Kidney glomerular epithelial cell (primary cell): ENCODE data around the gene NTRK2.

Experiments used
- DNase-seq: peaks from one replicate; lab custom pipeline; 2025; lab: John Stamatoyannopoulos, UW

The NTRK2 gene

DNA sequence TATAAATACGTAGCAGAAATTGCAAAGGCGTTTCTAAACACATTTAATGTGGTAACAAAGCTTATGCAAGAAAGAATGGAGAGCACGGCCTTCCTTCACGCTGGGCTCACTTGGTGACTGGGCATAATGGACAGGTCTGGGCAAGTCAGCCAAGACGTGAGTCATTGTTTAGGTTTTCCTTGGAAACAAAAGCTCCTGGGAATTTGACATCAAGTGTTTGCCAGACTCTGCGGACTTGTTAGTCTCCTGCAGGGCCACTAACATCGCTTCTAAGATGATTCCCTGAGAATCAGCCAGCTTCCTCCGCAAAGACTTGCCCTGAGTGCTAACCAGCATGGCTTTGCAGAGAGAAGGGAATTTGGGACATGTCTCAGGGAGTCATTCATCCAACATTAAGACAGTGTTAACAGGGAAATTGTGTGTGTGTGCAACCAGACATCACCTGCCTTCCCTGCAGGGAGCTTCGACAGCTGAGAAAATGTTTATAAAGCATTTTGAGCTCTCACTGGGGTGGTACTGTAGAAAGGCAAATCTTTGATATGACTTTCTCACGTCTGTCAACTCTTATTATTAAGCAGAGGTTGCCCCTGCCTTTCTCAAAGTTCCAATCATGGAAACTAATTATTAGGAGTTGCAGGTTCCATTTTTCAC, 182.5 kb downstream of the NTRK2 start:
- peak; percentile 93 for DNase-seq

DNA sequence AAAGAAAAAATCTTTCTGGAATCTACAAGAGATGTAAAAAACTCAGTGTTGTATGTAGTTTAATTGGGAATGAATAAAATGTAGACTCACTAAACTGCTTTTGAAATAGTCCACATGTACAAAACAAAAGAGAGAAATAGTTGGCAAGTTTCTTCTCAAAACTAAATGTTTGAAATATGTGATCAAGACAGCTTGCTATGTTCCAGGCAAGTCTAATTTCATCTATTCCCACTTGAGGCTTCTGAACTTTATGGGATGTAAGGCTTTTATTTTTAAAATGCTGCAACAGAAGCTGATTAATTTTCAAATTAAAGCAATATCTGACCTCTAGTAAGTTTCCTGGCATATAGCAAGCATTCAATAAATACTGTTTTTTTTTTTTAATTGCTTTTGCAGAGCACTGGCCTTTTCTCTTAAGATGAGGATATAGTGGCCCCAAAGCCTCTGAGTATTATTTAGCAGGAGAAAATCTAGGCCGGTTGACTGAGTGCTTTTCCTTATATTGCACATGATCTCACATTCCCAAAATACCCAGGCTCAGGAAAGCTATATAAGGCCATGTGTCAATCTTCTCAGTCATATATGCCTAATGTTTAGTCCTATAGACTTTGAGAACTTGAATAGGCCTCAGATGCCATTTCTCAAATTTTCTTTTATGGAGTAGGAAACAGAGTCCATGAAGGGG, 183.2 kb downstream of the NTRK2 start:
- no peak for DNase-seq

DNA sequence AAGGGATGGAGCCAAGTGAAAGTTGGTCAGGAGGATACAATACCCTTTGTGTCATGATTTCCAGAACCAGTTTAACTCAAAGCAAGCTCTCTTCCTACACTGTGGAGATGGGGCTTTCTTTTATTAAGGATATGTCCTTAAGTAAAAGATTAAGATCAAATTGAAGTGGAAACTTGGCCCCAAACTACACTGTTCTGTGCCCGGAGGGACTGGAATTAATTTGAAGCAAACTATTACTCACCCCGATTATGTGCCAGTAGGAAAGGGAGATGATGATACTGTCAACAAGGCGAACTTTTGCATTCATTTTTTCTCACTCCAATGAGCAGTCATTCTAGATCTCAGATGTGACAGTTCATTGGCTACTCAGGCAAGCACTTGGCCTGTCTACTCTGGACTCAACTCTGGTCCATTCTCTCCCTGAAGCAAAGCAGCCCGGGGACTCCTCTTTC, 186.7 kb downstream of the NTRK2 start:
- no peak for DNase-seq

DNA sequence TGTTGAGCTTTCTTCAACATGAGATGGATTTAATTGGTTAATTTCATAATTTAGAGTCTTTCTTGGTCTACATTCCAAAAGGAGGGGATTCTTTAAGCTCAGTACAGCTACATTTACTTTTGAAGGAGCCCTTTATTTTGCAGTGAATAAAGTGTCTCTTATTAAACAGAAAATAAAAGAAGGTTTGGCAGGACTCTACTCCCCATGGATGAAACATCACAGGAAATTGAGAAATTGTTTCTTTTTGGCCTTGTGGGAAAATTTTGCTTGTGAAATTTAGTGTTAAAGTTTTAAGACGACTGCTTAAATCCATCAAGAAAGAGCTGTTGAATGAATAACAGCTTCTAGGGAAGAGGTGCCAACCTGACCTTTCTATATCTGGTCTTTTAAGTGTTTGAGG, 187.7 kb downstream of the NTRK2 start:
- DNase-seq, result no peak

DNA sequence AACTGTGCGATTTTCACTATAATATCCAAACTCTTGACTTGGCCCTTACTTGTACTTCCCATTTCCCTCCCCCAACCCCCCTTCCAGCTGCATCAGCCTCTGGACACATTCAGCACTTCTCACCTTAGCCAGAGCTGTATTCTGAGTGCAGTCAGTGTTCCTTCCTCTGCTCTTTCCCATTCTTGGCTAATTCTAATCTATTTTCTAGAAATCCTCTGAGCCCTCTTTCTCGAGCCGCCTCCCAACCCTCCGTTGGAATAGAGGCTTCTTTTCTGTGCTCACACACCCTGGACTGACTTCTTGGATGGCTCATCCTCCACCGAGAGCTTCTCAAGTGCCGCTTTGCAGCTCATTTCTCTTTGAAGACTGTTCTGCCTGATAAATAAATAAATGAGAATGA, 188.8 kb downstream of the NTRK2 start:
- DNase-seq, result no peak

DNA sequence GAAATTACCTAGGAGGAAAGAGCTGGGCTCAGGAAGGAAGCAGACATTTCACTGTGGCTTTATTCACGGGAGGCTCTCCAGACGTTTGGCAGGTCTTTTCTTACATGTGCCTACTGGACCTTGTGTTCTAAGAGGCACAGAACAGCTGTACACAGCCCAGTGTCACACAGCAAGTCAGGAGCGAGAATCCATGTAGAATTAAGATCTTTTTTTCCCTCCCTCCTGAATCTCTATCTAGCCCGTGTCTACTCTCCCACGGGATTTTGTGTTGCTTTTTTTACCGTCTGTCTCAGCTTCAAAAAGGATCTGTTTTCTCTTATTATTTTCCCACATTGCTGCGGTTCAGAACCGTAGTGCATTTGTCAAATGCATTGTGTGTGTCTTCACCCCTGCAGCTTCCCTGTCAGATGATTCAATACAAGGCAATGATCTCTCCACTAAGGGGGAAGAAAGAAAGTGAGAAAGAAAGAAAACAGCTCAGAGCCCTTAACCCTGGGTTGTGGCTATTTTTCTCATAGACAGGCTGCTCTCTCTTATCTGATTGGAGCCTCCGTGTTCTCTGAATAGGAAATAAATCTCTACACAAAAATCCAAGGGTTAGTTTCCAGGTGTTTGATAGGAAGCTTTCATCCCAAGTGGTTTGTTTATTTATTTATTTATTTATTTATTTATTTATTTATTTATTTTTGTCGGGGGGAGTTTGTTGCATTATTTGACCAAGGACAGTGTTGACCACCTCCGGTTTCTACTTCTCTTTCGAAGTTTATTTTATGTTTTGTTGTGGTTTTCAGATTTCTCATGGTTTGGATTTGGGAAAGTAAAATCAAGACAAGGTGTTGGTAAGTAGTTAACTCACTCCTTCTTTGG, 191.0 kb downstream of the NTRK2 start:
- no peak for DNase-seq

DNA sequence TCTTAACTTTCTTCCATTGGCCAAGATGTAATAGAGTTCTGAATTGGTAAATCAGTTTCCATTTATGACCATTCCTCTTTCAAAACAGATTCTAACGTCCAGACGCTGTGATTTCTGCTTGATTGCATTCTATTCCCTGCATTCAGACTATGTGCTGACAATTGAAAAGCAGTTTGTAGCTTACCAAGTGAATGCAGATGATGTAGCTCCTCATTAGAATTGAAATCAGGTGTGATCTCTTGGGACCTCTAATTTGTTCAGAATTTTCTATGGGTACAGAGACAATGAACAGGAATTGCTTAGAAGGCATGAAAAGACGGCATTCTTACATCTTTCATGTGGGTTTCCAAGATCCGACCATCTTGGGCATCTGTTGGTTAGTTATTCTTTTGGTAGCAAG, 191.9 kb downstream of the NTRK2 start:
- DNase-seq, result no peak

DNA sequence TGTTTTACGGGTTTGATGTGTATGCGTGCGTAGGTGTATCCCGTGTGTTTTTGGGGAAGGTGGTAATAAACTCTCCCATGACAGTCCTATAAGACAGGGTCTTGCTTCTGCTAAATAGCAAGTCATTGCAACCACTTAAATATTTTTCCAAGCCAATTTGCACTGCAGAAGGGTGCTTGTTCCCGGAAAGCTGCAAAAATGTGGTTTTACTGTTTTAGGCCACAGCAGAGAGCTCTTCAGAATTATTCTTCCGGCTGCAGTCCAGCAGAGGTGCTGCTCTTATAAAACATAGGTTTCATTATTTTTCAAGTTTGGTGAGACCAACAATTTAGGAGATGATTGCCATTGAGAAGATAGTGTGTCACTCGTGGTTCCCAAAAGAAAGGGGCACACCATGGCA, 192.8 kb downstream of the NTRK2 start:
- no peak for DNase-seq

DNA sequence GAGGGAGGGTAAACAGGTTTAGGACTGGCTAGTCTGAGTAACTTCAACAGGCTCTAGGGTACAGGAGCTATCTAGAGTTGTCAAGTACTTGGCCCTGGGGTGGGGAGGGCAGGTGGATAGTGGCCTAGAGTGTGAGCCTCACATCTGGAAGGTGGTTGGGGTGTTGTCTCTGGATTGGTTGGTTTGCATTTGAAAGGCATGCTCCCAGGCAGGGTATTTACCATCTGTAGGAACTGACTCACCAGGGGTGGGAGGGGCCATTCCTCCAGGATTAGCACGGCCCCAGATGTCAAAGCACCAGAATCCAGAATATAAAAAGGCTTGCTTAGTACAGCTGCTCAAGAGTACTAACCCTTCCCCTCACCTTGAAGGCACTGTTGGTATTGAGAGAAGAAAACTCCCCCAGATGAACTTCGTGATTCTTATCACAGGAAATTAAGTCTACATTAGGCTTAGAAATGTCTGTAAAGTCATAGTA, 193.3 kb downstream of the NTRK2 start:
- no peak for DNase-seq

DNA sequence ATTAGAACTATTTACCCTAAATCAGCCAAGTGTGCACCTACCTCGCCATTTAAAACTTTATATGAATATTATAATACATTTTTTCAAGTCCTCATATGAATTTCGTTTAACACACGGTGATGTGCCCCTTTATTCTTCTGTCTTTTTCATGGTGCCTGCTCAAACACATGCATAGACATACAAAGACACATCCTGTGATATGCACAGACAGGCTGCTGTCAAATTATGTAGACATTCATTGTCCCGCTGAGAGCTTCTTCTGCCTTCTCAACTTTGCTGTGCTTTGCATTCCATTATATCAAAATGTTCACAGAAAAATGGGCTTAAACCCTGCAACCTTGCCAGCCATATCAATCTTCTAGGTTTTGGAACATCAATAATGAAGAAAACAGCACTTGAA, 193.8 kb downstream of the NTRK2 start:
- DNase-seq, result no peak

DNA sequence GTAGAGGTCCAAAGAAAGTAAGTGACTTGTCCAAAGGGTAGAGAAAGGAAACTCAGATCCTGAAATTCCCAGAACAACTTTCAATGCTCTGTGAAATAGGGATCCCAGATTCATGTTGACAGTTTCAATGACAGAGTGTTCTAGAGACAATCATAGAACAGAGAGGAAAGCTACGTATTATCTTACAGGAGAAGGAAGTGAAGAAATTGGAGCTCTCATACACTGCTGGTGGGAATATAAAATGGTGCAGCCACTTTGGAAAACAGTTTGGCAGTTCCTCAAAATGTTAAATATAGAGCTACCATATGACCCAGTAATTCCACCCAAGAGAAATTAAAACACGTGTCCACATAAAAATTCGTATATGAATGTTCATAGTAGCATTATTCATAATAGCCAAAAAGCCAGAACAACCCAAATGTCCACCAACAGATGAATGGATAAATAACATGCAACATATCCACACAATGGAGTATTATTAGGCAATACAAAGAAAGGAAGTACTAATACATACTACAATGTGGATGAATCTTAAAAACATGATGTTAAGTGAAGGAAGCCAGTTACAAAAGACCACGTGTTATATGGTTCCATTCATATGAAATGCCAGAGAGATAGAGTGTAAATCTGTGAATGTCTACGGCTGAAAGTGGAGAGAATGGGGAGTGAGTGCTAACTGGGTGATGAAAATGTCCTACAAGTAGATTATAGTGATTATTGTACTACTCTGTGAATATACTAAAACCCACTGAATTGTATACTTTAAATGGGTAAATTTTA, 197.1 kb downstream of the NTRK2 start:
- DNase-seq, result no peak

DNA sequence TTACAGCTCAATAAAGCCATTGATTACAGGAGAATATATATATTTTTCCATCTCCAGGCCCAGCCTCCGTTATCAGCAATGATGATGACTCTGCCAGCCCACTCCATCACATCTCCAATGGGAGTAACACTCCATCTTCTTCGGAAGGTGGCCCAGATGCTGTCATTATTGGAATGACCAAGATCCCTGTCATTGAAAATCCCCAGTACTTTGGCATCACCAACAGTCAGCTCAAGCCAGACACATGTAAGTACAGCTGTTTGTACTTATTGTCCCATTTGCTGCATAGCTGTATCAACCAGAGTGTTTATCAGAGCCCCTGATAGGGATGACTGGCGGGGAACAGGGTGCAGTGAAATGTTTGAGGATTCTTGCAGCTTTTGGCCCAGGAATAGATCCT, 197.7 kb downstream of the NTRK2 start:
- no peak for DNase-seq

DNA sequence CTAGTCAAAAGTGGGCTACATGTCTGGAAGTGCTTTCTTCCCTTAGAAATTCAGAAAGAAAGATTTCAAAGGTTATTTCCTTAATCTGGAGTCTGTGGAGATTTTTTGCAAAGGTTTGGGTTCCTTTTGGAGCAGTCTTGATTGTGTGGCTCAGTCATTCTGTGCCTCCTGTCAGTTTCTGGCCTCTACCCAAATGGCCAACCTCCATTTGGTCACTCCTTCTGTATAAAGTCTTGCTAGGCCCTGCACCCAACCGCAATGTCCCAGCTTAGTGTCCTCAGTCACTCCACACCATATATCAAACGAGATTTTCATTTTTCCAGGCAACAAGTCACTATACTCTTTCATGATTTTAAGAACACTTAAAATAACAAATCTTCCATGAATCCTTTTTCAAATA, 199.6 kb downstream of the NTRK2 start:
- no peak for DNase-seq

DNA sequence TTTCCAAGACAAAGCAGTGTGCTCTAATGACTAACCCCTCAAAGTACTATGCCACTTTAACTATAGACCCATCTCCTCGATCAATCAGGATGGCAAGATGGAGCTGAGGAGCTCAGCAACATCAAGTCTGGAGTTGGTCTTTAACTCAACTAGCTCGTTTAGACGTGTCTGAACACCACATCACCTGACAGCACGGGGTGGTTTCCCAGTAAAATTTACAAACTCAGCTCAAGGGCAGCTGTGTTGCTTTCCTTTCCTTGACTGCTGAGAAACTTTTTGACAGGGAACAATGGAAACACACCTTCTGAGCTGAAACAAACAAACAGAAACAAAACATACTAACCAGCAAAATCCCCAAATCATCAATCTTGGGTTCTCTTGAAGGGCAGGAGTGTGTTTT, 202.5 kb downstream of the NTRK2 start:
- no peak for DNase-seq

DNA sequence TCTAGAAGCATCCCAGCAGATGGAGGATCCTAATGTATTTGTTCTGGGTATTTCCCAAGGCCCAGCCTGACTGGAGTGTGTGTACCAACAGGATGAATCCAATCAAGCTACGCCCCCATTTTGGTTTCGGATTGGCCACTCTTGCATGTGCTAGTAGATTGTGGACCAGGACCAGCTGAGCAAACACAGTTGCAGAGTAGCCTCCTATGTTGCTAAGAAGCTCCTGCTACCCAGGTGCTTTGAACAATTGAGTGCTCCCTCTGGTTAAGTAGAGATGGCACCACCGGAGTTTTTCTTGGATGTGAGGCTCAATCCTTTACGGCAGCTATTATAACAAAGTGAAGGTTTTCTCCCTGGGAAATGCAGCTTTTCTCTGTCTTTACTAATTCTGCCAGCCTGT, 204.5 kb downstream of the NTRK2 start:
- DNase-seq, result no peak

DNA sequence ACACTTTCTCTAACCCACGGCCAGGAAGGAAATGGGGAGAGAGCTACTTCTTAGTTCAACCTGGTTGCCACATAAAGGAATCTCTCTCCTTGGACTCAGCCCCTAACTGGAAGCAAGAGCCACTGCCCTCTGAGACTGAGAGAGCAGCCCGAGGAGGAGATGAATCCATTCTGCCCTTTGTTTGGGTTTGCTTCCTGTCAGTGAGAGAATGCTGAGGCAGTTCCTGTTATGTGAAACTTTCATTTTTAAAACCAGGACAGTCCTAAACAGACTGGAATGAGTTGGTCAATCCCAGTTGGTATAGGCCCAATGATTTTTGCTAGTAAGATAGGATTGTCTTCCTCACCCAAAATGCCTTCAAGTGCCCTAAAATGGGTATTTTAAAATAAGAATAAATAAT, 205.1 kb downstream of the NTRK2 start:
- no peak for DNase-seq

DNA sequence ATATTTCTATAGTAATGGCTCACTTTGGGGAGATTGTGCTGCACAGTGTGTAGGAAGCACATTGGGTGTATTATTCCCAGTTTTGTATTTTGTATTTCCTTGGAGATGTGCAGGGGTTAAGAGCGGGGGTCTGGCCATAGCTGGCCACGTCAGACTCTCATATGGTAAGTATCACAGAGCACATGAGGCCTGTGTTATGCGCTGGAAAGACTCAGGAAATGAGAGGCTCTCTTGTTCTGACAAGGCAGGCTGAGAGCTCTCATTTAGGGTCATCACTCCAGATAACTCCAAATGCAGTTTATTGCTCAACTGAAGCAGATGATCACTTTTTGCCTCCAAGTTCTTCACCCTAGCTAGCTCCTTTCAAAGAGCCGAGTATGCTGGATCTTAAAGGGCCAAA, 205.7 kb downstream of the NTRK2 start:
- no peak for DNase-seq

DNA sequence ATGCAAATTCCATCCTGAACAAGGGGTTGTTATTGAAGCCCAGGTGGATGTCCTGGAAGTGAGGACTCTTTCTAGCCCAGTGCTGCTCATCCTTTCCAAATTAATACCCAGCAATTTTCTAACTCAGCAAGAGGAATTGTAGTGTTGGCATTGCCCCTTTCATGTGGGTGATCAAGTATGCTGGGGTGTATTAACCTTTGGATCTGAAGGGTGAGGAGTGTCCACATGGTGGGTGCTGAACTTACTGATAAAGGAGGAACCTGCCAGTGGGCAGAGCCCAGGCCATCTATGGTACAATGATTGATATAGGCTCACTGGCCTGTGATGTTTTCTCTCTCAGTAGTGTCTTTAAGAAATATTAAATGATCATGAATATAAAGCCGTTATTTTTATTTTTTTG, 210.1 kb downstream of the NTRK2 start:
- DNase-seq, result no peak

DNA sequence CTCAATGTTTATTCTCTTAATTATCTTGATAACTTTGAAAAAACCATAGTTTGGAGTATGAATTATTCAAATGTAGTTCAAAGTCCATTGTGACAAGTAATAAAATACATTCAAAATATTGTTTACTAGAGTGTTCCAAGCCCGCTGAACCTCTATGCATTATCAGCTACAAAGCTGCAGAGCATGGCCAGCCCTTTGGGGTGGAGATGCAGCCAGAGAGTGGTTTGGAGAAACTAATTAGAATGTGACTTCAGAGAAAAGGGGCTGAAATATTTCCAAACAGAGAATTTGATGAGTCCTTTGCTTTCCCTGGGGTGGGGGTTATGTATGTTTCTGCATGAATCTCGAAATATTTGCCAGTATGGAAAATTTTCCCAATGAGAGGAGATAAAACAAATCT, 211.3 kb downstream of the NTRK2 start:
- no peak for DNase-seq

DNA sequence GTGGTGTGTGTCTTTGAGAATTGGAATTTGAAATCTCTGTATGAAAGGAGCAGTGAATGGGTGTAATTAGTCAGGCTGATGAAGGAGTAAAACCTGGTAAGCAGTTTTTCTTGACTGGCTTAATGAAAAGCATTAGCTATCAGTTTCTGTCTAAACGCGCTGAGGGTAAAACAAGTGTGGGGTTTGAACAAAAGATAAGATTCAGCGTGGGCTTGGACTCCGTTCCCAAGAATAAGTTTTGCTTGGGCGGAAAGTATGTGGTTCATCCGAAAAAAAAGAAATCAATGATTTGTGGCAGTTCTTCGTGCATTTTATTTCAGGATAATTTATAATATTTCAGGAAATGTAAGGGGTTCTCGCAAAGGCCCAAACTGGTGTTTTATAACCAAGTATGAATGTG, 217.3 kb downstream of the NTRK2 start:
- no peak for DNase-seq

DNA sequence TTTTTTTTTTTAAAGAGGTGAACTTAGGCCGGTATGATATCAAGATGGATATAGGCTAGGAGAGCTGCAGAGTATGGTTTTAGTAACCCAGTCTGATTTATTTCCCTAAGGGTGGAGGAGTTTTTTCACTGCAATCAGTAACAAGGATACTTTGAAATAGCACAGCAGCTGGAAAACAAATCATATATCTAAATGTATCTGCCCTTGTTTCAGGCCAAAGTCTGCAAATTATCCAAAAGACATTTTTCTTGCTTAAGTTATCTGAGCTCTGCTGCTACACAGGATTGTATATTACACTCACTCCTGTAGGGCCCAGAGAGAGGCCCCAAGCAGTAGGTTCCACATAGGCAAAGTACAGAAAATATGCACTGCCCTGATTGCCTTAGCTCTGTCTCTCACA, 222.4 kb downstream of the NTRK2 start:
- no peak for DNase-seq
